Spleen (tissue), 7 donors: Measurements from ENCODE around the gene DEAF1.

Source experiments
- CTCF ChIP-seq, 11 experiments: fragments of 200-600 bp in 7 of 11; fragments of 450-650 bp in 4 of 11; sonication (generic) in 4 of 11; IDR thresholded peaks in 8 of 11; conservative IDR thresholded peaks in 3 of 11; 1 replicate in 7 of 11; 2 replicates in 4 of 11; pipeline versions ENCODE4 v1.4.0 to v1.8.0; 2016 to 2021; ENCODE audit warnings: antibody characterized with exemption in 11 of 11, inconsistent platforms in 4 of 11, mild to moderate bottlenecking in 1 of 11
- POLR2A ChIP-seq, 3 donors: fragments of 450-650 bp; IDR thresholded peaks; one replicate each; pipeline ENCODE4 v1.5.1; 2017; ENCODE audit warnings: antibody characterized with exemption in 3 of 3, mild to moderate bottlenecking in 1 of 3
- POLR2AphosphoS5 ChIP-seq, 3 donors: sonication (generic); formaldehyde crosslinking; IDR thresholded peaks; one replicate each; pipeline ENCODE4 v1.5.1; 2017; ENCODE audit warnings: antibody characterized with exemption in 3 of 3
- donor health status: DM: no; HTN: no; CAD: no; lungs with moderate emphysema.
- donor health status: DM: no; HTN: no; CAD: no.
- donor health status: DM: no; HTN: no; CAD: no.

- TF ChIP-seq POLR2AphosphoS5 (IDR thresholded peaks at IDR 0.05) (no peak), CTCF (IDR thresholded peaks at IDR 0.05 in 8 of 11, conservative IDR thresholded peaks at IDR 0.05 in 3 of 11) (no peak), POLR2A (IDR thresholded peaks at IDR 0.05) (no peak)
These were observed 38.0 kb upstream of the DEAF1 start for GRCh38 chr11:733072-733471.
